HG03095 (cell line): Measurements from ENCODE around the gene LST1.
"Not testable (repeated sequence)": the region's sequence is repeated elsewhere in the genome, so short reads cannot be mapped to it uniquely, and the experiment has no call there.

ENCODE experiments used
- ATAC-seq: cut with Tn5 transposase; IDR thresholded peaks from one replicate; pipeline ENCODE4 v1.9.1; 2021; ENCODE audit warnings: moderate library complexity; ENCODE audit not compliant: unreplicated experiment

LST1 gene

GRCh38 chr6:31586008-31586407, at the start of gene LST1:
Gene LST1, plus strand, starts transcription at chr6:31586277. Its CDS starts 1,023 bp downstream, at chr6:31587300.
- no peak for ATAC-seq

DNA sequence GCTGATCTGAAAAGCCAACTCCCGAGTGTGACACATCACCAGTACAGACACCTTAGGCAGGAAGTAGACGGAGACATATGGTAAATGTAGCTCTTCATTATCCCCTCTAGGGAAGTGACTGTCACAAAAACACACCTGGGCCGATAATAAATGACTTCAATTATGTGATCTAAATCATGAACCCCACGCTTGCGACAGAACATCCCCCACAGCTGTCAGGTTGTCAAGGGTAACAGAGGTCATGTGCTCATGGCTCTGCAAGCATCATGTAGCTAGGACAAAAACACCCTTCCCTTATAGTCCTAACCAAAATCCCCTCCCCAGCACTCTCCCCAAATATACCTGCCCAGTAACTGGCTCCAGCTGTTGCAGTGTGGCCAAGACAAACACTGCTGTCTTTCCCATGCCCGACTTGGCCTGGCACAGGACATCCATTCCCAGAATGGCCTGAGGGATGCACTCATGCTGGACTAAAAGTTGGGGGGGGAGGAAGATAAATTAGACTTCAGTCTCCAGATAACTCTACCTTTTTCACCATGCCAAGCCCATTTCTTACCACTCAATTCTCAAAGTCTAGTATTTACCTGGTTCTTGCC, 47.2 kb upstream of the LST1 start:
- no peak for ATAC-seq

GRCh38 chr6:31540640-31541039, 45.4 kb upstream of the LST1 start:
- no peak for ATAC-seq

GRCh38 chr6:31541059-31541657, 44.9 kb upstream of the LST1 start:
- no peak for ATAC-seq

DNA sequence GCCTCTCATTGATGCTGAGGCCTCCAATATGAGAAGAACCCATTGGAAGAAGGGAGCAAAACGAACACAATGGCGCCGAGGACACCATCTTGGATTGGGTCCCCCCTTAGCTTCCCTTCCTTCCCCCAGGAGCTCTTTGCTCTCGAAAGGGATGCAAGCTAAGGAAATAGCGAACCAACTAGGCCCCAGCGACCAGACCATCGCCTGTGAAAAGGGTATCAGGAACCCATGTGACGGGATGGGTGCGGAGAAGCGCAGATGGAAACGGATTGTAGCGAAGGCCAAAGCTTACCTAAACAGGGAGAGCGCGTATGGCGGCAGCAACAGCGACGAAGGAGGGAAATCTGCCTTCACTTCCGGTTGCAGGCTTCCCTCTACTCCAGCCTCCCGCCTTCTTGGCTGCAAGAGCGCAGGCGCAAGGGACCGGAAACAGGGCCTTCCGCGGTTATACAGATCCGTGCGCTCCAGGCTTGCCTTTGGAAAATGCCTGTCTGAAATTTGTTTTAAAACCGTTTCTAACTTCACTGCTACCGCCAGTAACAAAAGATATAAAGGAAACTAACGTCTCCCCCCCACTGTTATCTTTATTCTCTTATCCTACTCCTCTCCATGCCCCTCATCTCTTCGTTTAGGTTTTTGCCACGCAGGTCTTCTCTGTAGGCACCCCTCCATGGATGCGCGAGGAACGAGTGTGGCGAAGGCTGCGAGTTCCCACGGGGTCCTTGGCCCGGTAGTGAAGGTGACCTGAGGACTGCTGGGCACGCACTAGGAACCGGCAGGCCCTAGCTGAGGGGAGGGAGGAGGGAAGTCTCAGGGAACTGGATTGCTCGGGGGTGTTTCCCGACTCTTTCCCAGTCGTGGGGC, 44.2 kb upstream of the LST1 start, which contains the start of gene DDX39B:
DDX39B (minus strand) TSS at position 346 of the 864 bp plus-strand sequence. CDS start 1,471 bp downstream, outside the sequence.
- peak; percentile 46 for ATAC-seq

DNA sequence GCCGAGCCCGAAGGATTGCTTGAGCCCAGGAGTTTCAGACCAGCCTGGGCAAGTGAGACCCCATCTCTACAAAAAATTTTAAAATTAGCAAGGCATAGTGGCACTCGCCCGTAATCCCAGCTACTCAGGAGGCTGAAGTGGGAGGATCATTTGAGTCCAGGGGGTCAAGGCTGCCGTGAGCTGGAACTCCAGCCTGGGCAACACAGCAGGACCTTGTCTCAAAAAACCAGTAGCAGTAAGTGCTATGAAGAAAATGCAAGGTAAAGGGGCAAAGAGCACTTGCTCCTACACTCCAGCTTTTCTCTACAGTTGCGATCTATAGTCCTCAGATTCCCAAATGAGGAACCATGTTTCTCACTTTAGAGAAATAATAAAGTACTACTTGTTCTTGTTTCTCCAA, 42.4 kb upstream of the LST1 start:
- no peak for ATAC-seq

DNA sequence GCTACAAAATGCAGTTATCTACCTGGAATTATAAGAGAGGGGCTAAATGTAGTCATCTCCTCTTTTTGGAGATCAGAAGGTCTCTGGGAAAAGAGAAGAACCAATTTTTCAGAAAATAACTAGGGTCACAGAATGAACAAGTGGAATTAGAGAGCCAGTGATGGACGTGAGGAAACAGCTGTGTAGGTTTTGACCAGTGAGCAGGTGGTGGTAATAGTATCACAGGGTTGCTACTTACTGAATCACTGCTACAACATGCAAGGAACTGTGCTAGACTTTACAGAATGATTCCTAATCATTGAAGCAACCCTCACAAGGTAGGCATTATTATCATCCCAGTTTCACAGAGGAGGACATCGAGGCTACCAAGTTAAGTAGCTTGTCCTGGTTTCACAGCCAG, 41.4 kb upstream of the LST1 start:
- ATAC-seq, result no peak

DNA sequence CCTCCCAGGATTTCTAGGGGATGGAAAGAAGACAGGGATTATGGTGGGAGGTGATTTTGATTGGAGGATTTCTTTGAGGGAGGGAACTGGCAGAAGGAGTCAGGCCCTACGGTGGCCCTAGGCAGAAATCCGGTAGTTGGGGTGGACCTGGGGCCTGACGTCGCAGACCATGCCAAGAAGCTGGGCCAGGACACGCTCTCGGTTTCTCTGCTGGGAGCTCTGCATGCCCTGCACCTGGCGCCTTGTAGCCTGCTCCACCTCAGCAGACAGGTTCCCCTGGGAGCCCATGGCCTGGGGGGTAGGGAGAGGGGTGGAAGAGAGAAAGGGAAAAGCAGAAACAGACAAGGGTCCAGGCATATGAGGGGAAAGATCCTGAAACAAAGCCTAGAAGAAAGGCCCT, 40.8 kb upstream of the LST1 start:
- no peak for ATAC-seq

GRCh38 chr6:31546339-31546957, 39.6 kb upstream of the LST1 start, which contains the start of gene ATP6V1G2:
Gene ATP6V1G2, minus strand, starts transcription at chr6:31546608. Its CDS starts 49 bp downstream, at chr6:31546559.
- peak; percentile 41 for ATAC-seq

DNA sequence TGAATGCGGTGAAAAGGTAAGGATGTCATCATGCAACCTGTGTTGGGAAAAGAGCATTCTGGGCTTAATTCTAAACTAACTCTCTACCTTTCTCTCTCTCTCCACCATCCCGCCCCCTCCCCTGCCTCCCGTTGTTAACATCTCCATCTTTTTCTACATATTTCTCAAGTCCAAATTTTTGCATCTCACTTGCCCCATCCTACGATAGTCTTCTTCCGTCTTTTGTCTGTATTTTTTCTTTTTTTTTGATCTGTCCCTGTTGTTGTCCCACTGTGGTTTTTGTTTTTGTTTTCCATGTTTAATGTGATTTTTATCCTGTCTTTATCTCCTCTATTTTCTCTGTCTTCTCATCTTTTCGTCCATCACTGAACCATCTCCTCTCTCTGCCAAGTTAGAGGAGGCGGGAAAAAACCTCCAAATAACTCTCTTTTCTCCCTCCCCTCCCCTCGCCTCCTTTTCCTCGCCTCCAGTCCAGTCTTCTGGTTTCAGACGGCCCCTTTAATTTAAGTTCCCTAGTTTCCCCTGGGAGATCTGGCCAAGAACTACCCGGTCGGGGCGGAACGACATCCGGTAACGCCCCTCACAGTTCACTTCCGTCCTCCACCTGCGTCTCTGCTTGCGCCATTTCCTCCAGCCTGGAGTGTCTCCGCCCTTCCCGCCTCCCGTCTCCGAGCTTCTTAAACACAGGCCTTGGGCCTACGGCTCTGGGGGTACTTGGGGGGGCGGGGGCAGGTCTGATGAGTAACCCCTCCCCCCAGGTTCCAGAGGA, 38.9 kb upstream of the LST1 start, which contains the start of gene NFKBIL1:
NFKBIL1 (plus strand) TSS at position 651 of the 769 bp plus-strand sequence; CDS start at position 738, 87 bp downstream.
- ATAC-seq, result peak; percentile 52

DNA sequence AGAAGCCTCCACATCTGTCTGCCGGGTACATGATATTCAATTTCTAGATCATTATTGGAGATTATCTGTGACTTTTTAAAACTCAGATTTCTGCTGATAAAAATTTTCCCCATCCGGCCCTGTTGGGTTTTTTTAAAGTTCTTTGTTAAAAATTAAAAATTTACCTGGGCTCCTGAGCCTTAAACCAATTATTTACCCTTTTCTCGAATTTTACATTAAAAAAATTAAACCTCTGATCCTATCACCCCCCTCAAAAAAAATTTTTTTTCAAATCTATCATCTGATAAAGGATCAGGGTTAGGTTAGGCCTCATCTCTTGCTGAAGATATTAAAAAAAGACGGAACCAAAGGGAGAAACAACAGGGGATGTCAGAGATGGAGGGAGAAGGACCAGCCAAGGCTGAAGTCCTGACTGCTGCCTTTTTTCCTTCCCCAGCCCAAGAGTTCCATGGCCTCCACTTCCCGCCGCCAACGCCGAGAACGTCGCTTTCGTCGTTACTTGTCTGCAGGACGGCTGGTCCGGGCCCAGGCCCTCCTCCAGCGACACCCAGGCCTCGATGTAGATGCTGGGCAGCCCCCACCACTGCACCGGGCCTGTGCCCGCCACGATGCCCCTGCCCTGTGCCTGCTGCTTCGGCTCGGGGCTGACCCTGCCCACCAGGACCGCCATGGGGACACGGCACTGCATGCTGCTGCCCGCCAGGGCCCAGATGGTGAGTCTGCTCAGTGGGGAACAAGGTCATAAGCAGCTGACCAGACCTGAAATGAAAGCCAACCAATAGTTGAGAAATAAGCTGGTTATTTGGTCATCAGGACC, 38.1 kb upstream of the LST1 start:
- no peak for ATAC-seq

DNA sequence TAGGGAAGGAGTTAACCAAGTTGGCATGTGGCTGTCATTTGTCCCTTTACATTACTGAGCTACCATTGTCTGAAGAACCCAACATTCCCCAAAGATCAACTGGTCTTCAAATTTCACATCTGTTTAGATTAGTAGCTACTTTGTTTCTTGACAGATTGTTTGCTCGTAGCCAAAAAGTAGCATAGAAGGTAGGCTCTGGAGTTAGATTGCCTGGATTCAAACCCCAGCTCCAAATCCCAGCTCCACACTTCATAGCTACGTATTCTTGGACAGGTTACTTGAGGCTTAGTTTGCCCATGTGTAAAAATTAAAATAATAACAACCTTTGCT, 37.6 kb upstream of the LST1 start:
- ATAC-seq, result no peak

GRCh38 chr6:31551371-31551770, 34.7 kb upstream of the LST1 start:
- not testable (repeated sequence) for ATAC-seq

GRCh38 chr6:31556307-31556706, 29.8 kb upstream of the LST1 start:
- ATAC-seq, result no peak

DNA sequence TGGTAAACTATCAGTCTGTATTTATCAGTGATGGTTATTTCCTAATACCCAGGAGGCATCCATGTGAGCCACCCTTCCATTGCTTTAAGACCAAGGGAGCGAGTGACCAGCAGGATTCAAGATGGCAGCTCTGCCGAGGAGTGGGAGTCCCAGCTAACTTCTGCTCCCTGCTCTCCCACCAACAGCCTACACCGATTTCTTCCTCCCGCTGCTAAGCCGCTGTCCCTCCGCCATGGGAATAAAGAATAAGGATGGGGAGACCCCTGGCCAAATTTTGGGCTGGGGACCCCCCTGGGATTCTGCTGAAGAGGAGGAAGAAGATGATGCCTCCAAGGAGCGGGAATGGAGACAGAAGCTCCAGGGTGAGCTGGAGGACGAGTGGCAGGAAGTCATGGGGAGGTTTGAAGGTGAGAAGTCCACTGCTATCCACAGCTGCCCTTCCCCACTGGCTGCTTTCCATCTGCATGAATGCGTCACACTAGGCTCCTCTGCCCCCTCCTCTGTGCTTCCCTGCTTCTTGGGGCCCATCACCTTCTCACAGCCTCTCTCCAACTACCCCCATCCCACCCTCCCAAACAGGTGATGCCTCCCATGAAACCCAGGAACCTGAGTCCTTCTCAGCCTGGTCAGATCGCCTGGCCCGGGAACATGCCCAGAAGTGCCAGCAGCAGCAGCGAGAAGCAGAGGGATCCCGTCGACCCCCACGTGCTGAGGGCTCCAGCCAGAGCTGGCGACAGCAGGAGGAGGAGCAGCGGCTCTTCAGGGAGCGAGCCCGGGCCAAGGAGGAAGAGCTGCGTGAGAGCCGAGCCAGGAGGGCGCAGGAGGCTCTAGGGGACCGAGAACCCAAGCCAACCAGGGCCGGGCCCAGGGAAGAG, 28.4 kb upstream of the LST1 start:
- ATAC-seq, result no peak

- no peak for ATAC-seq
Measured at GRCh38 chr6:31558318-31558625, 27.8 kb upstream of the LST1 start.

- ATAC-seq, result no peak
Measured at GRCh38 chr6:31558631-31559500, 27.2 kb upstream of the LST1 start.

- no peak for ATAC-seq
Measured at GRCh38 chr6:31559606-31559957, 26.5 kb upstream of the LST1 start.
